DMS79 treated with DMSO at 0.1 percent for 48 hours (cell line): ENCODE results near the gene STYXL1.

Source experiments
- DNase-seq: peaks from one replicate; lab custom pipeline; 2025; lab: John Stamatoyannopoulos, UW

The STYXL1 gene

GRCh38 chr7:75992083-75992755 is 55.6 kb downstream of the STYXL1 start:
- DNase-seq, result no peak

GRCh38 chr7:75991531-75992082 is 56.2 kb downstream of the STYXL1 start:
- no peak for DNase-seq

- DNase-seq, result no peak
These were observed 58.1 kb downstream of the STYXL1 start for GRCh38 chr7:75989500-75990388.

- DNase-seq, result no peak
These were observed 59.0 kb downstream of the STYXL1 start for GRCh38 chr7:75988568-75989499.

- no peak for DNase-seq
These were observed 59.8 kb downstream of the STYXL1 start for GRCh38 chr7:75987805-75988567.

- DNase-seq, result no peak
These were observed 60.6 kb downstream of the STYXL1 start for GRCh38 chr7:75987026-75987804.

- no peak for DNase-seq
These were observed 61.5 kb downstream of the STYXL1 start for GRCh38 chr7:75986147-75986781.

GRCh38 chr7:75985518-75986146 is 62.2 kb downstream of the STYXL1 start:
- no peak for DNase-seq

- no peak for DNase-seq
These were observed 62.7 kb downstream of the STYXL1 start for GRCh38 chr7:75985009-75985517.

- DNase-seq, result no peak
These were observed 63.4 kb downstream of the STYXL1 start for GRCh38 chr7:75984130-75985008.

GRCh38 chr7:75983471-75984129 is 64.2 kb downstream of the STYXL1 start:
- DNase-seq, result no peak

GRCh38 chr7:75982306-75983064 is 65.3 kb downstream of the STYXL1 start:
- no peak for DNase-seq

- no peak for DNase-seq
These were observed 66.1 kb downstream of the STYXL1 start for GRCh38 chr7:75981453-75982305.

GRCh38 chr7:75981203-75981452 is 66.7 kb downstream of the STYXL1 start:
- DNase-seq, result no peak

GRCh38 chr7:75980430-75981202 is 67.2 kb downstream of the STYXL1 start:
- DNase-seq, result no peak
